ENCODE measurements around the gene TBCB. TPM values are rescaled to one million over a fixed set of nuclear protein-coding genes. Genes with fewer than 3 reads are reported as not detected.

Gene TBCB
- total and polyA plus RNA-seq, 2 of the 4 experiments (the other 2 are of a cell fraction) = 182 to 269 TPM

DNA sequence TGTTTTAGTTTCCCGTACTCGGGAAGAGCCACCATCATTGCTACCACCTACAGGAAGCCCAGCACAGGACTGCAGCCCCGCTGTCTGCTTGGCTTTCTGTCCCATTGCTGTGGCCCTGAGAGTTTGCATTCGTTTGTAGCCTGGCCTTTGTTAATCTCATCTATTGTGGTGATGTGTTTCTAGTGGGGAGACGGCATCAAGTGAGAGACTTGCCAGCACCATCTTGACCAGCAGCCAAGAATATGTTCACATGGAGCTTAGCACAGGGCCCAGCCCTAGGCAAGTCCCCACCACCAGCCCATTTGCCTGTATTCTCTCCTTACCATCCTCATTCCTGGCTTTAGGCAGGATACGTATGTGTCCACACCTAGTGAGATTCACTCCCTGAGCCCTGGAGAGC, 21.6 kb upstream of the TBCB start:
- POLR2A ChIA-PET (ENCODE audit: unreplicated experiment) = no interaction called here
- TF ChIP-seq USF2 (IDR thresholded peaks at IDR 0.05; ENCODE audit: low read depth, low read length) (no peak), MAZ (IDR thresholded peaks at IDR 0.05; ENCODE audit: borderline replicate concordance, low read depth, low read length) (no peak), RCOR1 (IDR thresholded peaks at IDR 0.05; ENCODE audit: insufficient replicate concordance, low read length) (no peak), SMC3 (IDR thresholded peaks at IDR 0.05; ENCODE audit: low read depth, low read length) (no peak), ELK1 (IDR thresholded peaks at IDR 0.05; ENCODE audit: borderline replicate concordance, low read depth, low read length) (no peak), NFE2L2 (IDR thresholded peaks at IDR 0.05; ENCODE audit: low read depth, low read length) (no peak)
- WGBS, 2 experiments (ENCODE audit: extremely low coverage in 2 of 2, insufficient read length in 1 of 2) = no CpG with 5 or more reads among the region's 6 CpGs

More for the DNA sequence above, 21.6 kb upstream of the TBCB start:
- no peak overlapping the region for H3K4me3 ChIP-seq (ENCODE audit: insufficient read depth, low read depth, low read length)
- intact Hi-C loops (cut with micrococcal nuclease) = no loop called here
- no peak overlapping the region for H3K4ac ChIP-seq (ENCODE audit: low read depth, low read length)
- DNase-seq = no peak
- no peak overlapping the region for H2AFZ ChIP-seq (replicated peaks; ENCODE audit: low read length, poor library complexity)
- no peak overlapping the region for H2BK15ac ChIP-seq (ENCODE audit: low read depth, low read length)
- no peaks in the 10 kb centered on the region for H3K79me1 ChIP-seq (ENCODE audit: low read depth in 1 of 2, low read length in 2 of 2)
- H3K9me3 ChIP-seq (ENCODE audit: control insufficient read depth, insufficient read depth, low read length) = no peaks in the 10 kb centered on the region
- H3K9ac ChIP-seq (ENCODE audit: low read depth, low read length) = no peak overlapping the region
- H3K27me3 ChIP-seq (ENCODE audit: control insufficient read depth, insufficient read depth, low read length) = no peaks in the 10 kb centered on the region
- H4K20me1 ChIP-seq (ENCODE audit: insufficient read depth, low read length) = no peaks in the 10 kb centered on the region
- H3K18ac ChIP-seq (ENCODE audit: low read depth, low read length) = no peak overlapping the region
- H3K14ac ChIP-seq (replicated peaks; ENCODE audit: low read depth, low read length) = no peak overlapping the region
- H2BK5ac ChIP-seq (ENCODE audit: low read depth, low read length, poor library complexity, severe bottlenecking) = no peak overlapping the region
- ATAC-seq (ENCODE audit: low read depth) = no peak
- H3K4me1 ChIP-seq (ENCODE audit: control insufficient read depth, insufficient read depth, low read length) = no peaks in the 10 kb centered on the region
- dilution Hi-C loops (cut with HindIII; ENCODE audit: low sequenced_read_pairs, unreplicated experiment) = no loop called here
- H3K27ac ChIP-seq (ENCODE audit: insufficient read depth, low read length) = no peak overlapping the region
- no peak overlapping the region for H2BK20ac ChIP-seq (ENCODE audit: low read depth, low read length)
- CTCF ChIA-PET = no interaction called here
- BruUV-seq (replicated peaks) = no TSS peak
- H2BK120ac ChIP-seq (ENCODE audit: low read depth, low read length) = no peak overlapping the region
- no peak overlapping the region for H3K56ac ChIP-seq (ENCODE audit: extremely low read depth, insufficient read depth, low read length)
- H4K8ac ChIP-seq (ENCODE audit: low read depth in 2 of 2, low read length in 2 of 2) = no peak overlapping the region
- H4K5ac ChIP-seq (ENCODE audit: low read depth, low read length) = no peak overlapping the region
- H3K36me3 ChIP-seq (ENCODE audit: control insufficient read depth, insufficient read depth, low read length) = peaks cover 11% of the 10 kb centered on the region
- in situ Hi-C loops (cut with MboI; ENCODE audit: low sequenced_read_pairs) = no loop called here
- H3K9me1 ChIP-seq (ENCODE audit: insufficient read depth, low read length) = 0 out of 2 replicates have a peak, but pooled peaks cover 2% of the 10 kb centered on the region
- H2AK5ac ChIP-seq (ENCODE audit: low read depth, low read length) = no peak overlapping the region
- no peak overlapping the region for H3K23ac ChIP-seq (ENCODE audit: low read depth, low read length)
- no peak overlapping the region for H2AK9ac ChIP-seq (replicated peaks; ENCODE audit: low read depth, low read length, poor library complexity)
- H3K4me2 ChIP-seq (ENCODE audit: low read depth, low read length) = no peak overlapping the region
- H4K91ac ChIP-seq (ENCODE audit: insufficient read depth, low read depth, low read length) = no peak overlapping the region
